ENCODE results near the gene KCTD1.

The KCTD1 gene

GRCh38 chr18:26471826-26472225 is 76.5 kb downstream of the KCTD1 start:
- Mint-ChIP-seq H3K9me3 (no peaks in the 10 kb centered on the region), H3K36me3 (ENCODE audit: low read depth) (no peaks in the 10 kb centered on the region), H3K27ac (no peak overlapping the region), H3K27me3 (ENCODE audit: low read depth) (no peaks in the 10 kb centered on the region), H3K4me1 (ENCODE audit: low read depth) (no peaks in the 10 kb centered on the region), H3K4me3 (no peak overlapping the region)
- DNase-seq (ENCODE audit: low spot score), result no peak

DNA sequence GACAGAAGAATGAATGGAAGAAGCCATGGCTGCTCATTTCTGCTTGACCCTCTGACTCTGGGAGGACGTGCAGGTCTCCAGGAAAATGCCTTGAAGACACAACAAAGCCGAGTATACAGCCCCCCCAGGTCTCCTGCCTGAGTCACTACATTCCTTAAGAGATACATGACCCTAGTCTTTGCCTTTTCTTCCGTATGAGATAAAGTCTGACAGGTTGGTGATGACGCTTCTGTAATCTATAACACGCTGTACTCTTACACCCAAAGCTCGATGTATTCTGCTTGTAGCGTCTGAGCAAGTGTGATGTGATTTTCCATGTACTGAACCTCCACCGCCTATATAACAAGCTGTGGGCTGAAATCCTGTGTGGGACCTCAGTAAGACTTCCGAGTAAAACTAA is 77.3 kb downstream of the KCTD1 start:
- DNase-seq (ENCODE audit: low spot score), result no peak

DNA sequence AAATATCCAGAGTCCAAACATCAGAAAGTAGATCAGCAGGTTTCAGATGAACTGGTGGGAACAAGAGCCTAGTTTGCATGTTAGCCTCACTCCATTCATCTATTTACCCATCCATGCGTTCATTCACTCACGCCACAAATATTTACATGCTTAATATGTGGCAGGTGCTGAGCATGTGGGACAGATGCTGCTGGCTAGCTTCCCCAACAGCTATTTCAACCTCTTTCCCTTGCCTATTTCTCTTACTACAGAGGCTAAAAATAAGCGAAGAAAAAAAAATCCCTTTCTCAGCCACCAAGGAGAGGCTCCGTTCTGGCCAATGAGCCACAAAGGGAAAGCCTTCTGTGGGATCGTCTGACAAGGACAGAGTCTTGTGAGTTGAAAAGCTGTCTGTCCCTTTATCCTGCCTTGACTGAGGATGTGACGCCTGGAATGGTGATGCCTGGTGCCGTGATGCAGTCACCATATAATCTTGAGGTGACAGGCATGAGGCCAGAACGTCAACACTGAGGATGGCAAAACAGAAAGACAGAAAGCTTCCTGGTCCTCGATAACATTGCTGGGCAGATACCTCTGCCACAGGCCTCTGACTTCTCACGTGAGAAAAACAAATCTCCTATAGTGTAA is 78.2 kb downstream of the KCTD1 start:
- Mint-ChIP-seq H3K36me3 (ENCODE audit: low read depth) (no peaks in the 10 kb centered on the region), H3K27me3 (ENCODE audit: low read depth) (no peaks in the 10 kb centered on the region), H3K27ac (no peak overlapping the region), H3K4me3 (no peak overlapping the region), H3K4me1 (ENCODE audit: low read depth) (no peaks in the 10 kb centered on the region), H3K9me3 (no peaks in the 10 kb centered on the region)
- DNase-seq (ENCODE audit: low spot score), result no peak

More for the DNA sequence above, 77.3 kb downstream of the KCTD1 start:
- H3K4me3 Mint-ChIP-seq, result no peak overlapping the region
- H3K36me3 Mint-ChIP-seq (ENCODE audit: low read depth), result no peaks in the 10 kb centered on the region
- H3K9me3 Mint-ChIP-seq, result no peaks in the 10 kb centered on the region
- no peak overlapping the region for H3K27ac Mint-ChIP-seq
- H3K27me3 Mint-ChIP-seq (ENCODE audit: low read depth), result no peaks in the 10 kb centered on the region
- H3K4me1 Mint-ChIP-seq (ENCODE audit: low read depth), result no peaks in the 10 kb centered on the region

DNA sequence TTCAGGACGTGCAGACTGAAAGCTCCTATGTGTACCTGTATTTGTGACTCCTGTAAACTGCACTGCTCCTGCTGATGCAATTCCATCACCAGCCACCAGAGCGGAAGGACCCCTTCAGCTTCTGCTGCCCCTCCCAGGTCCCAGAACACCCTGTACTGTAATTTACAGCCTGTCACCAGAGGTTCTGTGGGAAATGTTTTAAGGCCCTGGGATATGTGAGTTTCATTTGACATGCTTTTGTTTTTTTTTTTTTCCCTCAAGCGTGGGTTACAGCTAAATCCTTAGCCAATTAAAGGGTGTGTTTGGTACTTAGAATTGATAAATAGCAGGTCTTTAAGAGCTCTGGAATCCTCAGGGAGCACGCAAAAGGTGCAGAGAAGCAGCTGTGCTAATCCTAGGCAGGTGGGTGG is 79.4 kb downstream of the KCTD1 start:
- Mint-ChIP-seq H3K4me1 (ENCODE audit: low read depth) (no peaks in the 10 kb centered on the region), H3K9me3 (no peaks in the 10 kb centered on the region)

DNA sequence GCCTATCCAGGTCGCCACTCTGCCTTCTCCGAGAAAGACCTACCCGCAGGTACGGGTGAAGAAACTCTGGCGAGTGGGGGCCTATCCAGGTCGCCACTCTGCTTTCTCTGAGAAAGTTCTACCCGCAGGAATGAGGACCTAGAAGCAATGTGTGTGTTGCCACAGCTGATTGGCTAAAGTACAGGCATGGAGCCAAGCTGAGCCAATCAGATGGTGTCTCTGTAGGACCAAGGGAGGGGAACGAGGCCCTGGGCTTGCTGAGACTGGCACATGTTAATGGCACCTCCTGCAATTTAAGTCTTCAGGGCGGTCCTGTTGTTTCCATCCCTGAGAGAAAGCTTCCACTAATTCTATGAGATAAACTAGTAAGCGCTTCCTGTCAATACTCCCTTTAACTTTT is 82.3 kb downstream of the KCTD1 start:
- no peaks in the 10 kb centered on the region for H3K36me3 Mint-ChIP-seq (ENCODE audit: low read depth)
- H3K4me1 Mint-ChIP-seq (ENCODE audit: low read depth), result no peaks in the 10 kb centered on the region
- H3K27me3 Mint-ChIP-seq (ENCODE audit: low read depth), result no peaks in the 10 kb centered on the region
- no peaks in the 10 kb centered on the region for H3K9me3 Mint-ChIP-seq
- no peak overlapping the region for H3K27ac Mint-ChIP-seq
- H3K4me3 Mint-ChIP-seq, result no peak overlapping the region
- DNase-seq (ENCODE audit: low spot score), result no peak

More for the DNA sequence above, 79.4 kb downstream of the KCTD1 start:
- no peak for DNase-seq (ENCODE audit: low spot score)
- Mint-ChIP-seq H3K27ac (no peak overlapping the region), H3K36me3 (ENCODE audit: low read depth) (no peaks in the 10 kb centered on the region), H3K4me3 (no peak overlapping the region), H3K27me3 (ENCODE audit: low read depth) (no peaks in the 10 kb centered on the region)

- H3K4me1 Mint-ChIP-seq (ENCODE audit: low read depth), result peaks cover 3% of the 10 kb centered on the region
- no peaks in the 10 kb centered on the region for H3K9me3 Mint-ChIP-seq
- DNase-seq (ENCODE audit: low spot score), result no peak
- H3K27me3 Mint-ChIP-seq (ENCODE audit: low read depth), result no peaks in the 10 kb centered on the region
- no peaks in the 10 kb centered on the region for H3K36me3 Mint-ChIP-seq (ENCODE audit: low read depth)
- no peak overlapping the region for H3K4me3 Mint-ChIP-seq
- no peak overlapping the region for H3K27ac Mint-ChIP-seq
These were observed 82.9 kb downstream of the KCTD1 start for GRCh38 chr18:26465431-26465830.

DNA sequence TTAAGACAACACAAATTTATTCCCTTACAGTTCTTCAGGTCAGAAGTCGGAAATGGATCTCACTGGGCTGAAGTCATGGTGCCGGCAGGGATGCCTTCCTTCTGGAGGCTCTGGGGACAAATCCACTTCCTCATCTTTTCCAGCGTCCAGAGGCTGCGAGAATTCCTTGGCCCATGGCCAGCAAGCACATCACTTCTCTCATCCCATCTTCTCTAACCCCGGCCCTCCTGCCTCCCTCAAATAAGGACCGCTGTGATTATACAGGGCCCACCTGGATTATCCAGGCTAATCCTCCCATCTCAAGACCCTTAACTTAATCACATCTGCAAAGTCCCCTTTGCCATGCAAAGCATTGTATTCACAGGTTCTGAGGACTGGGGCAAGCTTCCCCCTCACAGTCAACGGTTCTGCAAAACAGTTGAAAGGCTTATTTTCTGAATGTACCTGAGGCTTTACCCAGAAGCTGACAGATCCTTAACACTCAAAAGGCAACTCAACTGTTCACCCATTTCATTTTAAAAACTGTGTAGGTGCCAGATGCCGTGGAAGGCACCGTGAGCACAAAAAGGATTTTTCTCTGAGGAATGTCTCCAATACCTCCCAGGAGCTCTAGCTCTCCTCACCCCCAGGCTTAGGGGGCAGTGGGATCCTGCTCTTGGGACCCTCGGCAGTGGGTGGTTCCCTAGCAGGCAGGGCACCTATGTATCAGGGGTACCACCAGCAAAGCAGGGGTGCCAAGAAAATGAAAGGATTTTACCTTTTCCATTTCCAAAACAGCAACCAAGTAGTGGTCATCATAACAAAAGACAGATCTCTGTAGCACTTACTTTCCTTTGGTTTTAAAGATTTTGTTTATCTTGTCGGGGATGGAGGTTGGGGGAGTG is 84.0 kb downstream of the KCTD1 start:
- Mint-ChIP-seq H3K36me3 (ENCODE audit: low read depth) (no peaks in the 10 kb centered on the region), H3K4me1 (ENCODE audit: low read depth) (peaks cover 5% of the 10 kb centered on the region), H3K4me3 (no peak overlapping the region), H3K9me3 (no peaks in the 10 kb centered on the region), H3K27me3 (ENCODE audit: low read depth) (no peaks in the 10 kb centered on the region), H3K27ac (no peak overlapping the region)
- no peak for DNase-seq (ENCODE audit: low spot score)

GRCh38 chr18:26462355-26462754 is 86.0 kb downstream of the KCTD1 start:
- no peak for DNase-seq (ENCODE audit: low spot score)
- Mint-ChIP-seq H3K27ac (no peak overlapping the region), H3K36me3 (ENCODE audit: low read depth) (no peaks in the 10 kb centered on the region), H3K4me1 (ENCODE audit: low read depth) (peaks cover 15% of the 10 kb centered on the region), H3K9me3 (no peaks in the 10 kb centered on the region), H3K27me3 (ENCODE audit: low read depth) (no peaks in the 10 kb centered on the region), H3K4me3 (no peak overlapping the region)

- H3K27me3 Mint-ChIP-seq (ENCODE audit: low read depth), result no peaks in the 10 kb centered on the region
- no peaks in the 10 kb centered on the region for H3K9me3 Mint-ChIP-seq
- H3K4me1 Mint-ChIP-seq (ENCODE audit: low read depth), result peaks cover 15% of the 10 kb centered on the region
- H3K4me3 Mint-ChIP-seq, result no peak overlapping the region
- no peak for DNase-seq (ENCODE audit: low spot score)
- H3K36me3 Mint-ChIP-seq (ENCODE audit: low read depth), result no peaks in the 10 kb centered on the region
- no peak overlapping the region for H3K27ac Mint-ChIP-seq
These were observed 86.9 kb downstream of the KCTD1 start for GRCh38 chr18:26461405-26461804.

DNA sequence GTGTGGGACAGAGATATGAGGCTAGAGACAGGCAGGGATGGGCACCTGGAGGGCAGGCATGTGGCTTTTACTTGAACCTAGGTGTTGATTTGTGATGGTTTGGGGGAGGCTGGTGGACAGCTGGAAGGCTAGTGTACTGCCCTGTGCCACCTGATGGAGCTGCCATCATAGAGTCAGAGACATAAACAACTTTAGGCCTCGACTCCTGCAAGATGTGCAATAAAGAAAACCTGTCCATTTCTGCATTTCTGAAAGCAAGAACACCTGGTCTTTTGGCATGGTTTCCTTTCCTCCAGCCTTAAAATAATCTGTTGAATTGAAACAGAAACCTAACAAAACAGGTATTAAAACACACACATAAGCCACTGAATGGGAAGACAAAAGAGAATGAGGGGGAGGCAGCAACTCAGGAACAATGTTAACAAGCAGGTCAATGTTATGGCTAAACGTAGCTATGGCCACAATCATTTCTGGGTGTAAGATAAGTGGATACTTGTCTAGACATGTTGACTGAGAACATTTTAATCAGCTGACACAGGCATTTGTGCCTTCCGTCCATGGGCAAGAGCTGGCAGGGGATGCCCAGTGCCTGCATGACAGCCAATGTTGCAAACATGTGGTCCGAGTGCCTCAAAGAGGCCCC is 87.8 kb downstream of the KCTD1 start:
- H3K4me1 Mint-ChIP-seq (ENCODE audit: low read depth), result peaks cover 15% of the 10 kb centered on the region
- no peaks in the 10 kb centered on the region for H3K27me3 Mint-ChIP-seq (ENCODE audit: low read depth)
- no peak overlapping the region for H3K27ac Mint-ChIP-seq
- H3K9me3 Mint-ChIP-seq, result no peaks in the 10 kb centered on the region
- no peak for DNase-seq (ENCODE audit: low spot score)
- H3K4me3 Mint-ChIP-seq, result no peak overlapping the region
- no peaks in the 10 kb centered on the region for H3K36me3 Mint-ChIP-seq (ENCODE audit: low read depth)

GRCh38 chr18:26459884-26460283 is 88.5 kb downstream of the KCTD1 start:
- Mint-ChIP-seq H3K9me3 (no peaks in the 10 kb centered on the region), H3K27ac (no peak overlapping the region), H3K36me3 (ENCODE audit: low read depth) (no peaks in the 10 kb centered on the region), H3K4me3 (no peak overlapping the region), H3K4me1 (ENCODE audit: low read depth) (peaks cover 15% of the 10 kb centered on the region), H3K27me3 (ENCODE audit: low read depth) (no peaks in the 10 kb centered on the region)
- no peak for DNase-seq (ENCODE audit: low spot score)

GRCh38 chr18:26459340-26459739 is 89.0 kb downstream of the KCTD1 start:
- Mint-ChIP-seq H3K27ac (no peak overlapping the region), H3K4me3 (no peak overlapping the region), H3K9me3 (no peaks in the 10 kb centered on the region), H3K27me3 (ENCODE audit: low read depth) (no peaks in the 10 kb centered on the region), H3K4me1 (ENCODE audit: low read depth) (peaks cover 15% of the 10 kb centered on the region), H3K36me3 (ENCODE audit: low read depth) (no peaks in the 10 kb centered on the region)
- DNase-seq (ENCODE audit: low spot score), result no peak

- Mint-ChIP-seq H3K27me3 (ENCODE audit: low read depth) (no peaks in the 10 kb centered on the region), H3K9me3 (no peaks in the 10 kb centered on the region), H3K36me3 (ENCODE audit: low read depth) (no peaks in the 10 kb centered on the region), H3K27ac (no peak overlapping the region), H3K4me1 (ENCODE audit: low read depth) (peaks cover 15% of the 10 kb centered on the region), H3K4me3 (no peak overlapping the region)
- peak; percentile 37 for DNase-seq (ENCODE audit: low spot score)
These were observed 89.7 kb downstream of the KCTD1 start for GRCh38 chr18:26458526-26459232.
